Astrocyte (in vitro differentiated cells and primary cell): ENCODE data around the gene TMEM74B.

Experiments
- CTCF ChIP-seq: IDR thresholded peaks from 2 replicates; pipeline ENCODE4 v1.5.1; 2011; ENCODE audit warnings: low read depth, mild to moderate bottlenecking, inconsistent platforms, low read length, moderate library complexity; ENCODE audit not compliant: insufficient read depth
- EZH2 ChIP-seq: IDR thresholded peaks from 2 replicates; pipeline ENCODE4 v1.6.1; 2012; ENCODE audit warnings: mild to moderate bottlenecking, low read length, inconsistent platforms; ENCODE audit not compliant: insufficient read depth

DNA sequence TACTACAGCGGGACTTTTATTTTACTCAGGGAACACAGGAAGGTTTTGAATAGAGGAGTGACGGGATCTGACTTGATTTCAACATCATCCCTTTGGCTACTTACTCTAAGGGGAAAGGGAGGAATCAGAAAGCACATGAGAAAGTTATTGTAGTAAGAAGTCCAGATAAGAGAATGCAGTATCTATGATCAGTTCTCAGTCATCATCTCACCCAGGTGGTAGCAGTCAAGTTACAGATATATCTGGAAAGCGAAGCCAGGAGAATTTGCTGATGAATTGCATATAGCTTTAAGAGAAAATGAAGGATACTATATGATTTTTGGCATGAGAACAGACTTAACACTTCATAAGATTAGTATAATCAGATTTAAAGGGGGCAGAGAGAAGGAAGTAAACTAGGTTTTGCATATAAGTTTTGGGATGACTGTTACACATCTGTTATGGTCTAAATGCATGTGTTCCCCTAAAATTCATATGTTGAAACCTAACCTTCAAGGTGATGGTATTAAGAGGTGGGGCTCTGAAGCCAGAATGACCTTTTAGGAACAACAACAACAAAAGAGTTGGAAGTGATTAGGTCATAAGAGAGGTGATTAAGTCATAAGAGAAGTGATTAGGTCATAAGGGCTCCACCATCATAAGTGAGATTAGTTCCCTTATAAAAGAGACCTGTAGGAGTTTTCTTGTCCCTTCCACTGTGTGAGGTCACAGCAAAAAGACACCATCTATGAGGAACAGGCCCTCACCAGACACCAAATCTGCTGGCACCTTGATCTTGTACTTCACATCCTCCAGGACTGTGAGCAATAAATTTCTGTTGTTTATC lies 47.7 kb upstream of the TMEM74B start:
- TF ChIP-seq CTCF (no peak), EZH2 (no peak)
